Measurements from ENCODE around the gene GMPR2. TPM values are rescaled to one million over a fixed set of nuclear protein-coding genes. Genes with fewer than 3 reads are reported as not detected.

GMPR2 gene
- total RNA-seq (2022; extraction: Qiagen RNA extraction) = 55.1 to 62.8 TPM (median 56.6 TPM) in 5 replicates

GRCh38 chr14:24232645-24233537 is at the start of gene GMPR2:
Gene GMPR2 (plus strand): TSS chr14:24232929. CDS start chr14:24233254, 325 bp downstream.

GRCh38 chr14:24188251-24189058 is 44.3 kb upstream of the GMPR2 start, which contains the start of gene IPO4:
Gene IPO4 (minus strand): TSS chr14:24188816. CDS start chr14:24188787, 29 bp downstream.

GRCh38 chr14:24195186-24196070 is 37.3 kb upstream of the GMPR2 start, which contains the start of gene TM9SF1:
Gene TM9SF1 (minus strand): TSS chr14:24195441. CDS start chr14:24195019, 422 bp downstream.

GRCh38 chr14:24212924-24213865 is 19.5 kb upstream of the GMPR2 start, which contains the start of gene CHMP4A:
Gene CHMP4A (minus strand): TSS chr14:24213488. CDS start chr14:24213439, 49 bp downstream.

GRCh38 chr14:24215495-24216344 is 17.0 kb upstream of the GMPR2 start, which contains the start of gene MDP1:
Gene MDP1 (minus strand): TSS chr14:24216066. CDS start chr14:24215955, 111 bp downstream.

GRCh38 chr14:24232121-24232644 is 546 bp upstream of the GMPR2 start, which contains the start of gene NEDD8:
Gene NEDD8 (minus strand): TSS chr14:24232367. CDS start chr14:24232267, 100 bp downstream.

GRCh38 chr14:24262821-24263733 is 30.3 kb downstream of the GMPR2 start, which contains the start of gene TGM1:
Gene TGM1 (minus strand): TSS chr14:24263177. CDS start chr14:24262352, 825 bp downstream.

GRCh38 chr14:24271134-24271833 is 38.6 kb downstream of the GMPR2 start, which contains the start of gene RABGGTA:
Gene RABGGTA (minus strand): TSS chr14:24271597. CDS start chr14:24271115, 482 bp downstream.

Other genes with a start within 250 kb of the GMPR2 start
- gene DHRS4L2, start 244.0 kb upstream of the GMPR2 start, total RNA-seq (2022; extraction: Qiagen RNA extraction) = 21.2 to 33.3 TPM (median 30.4 TPM) in 5 replicates
- 0.40 to 0.58 TPM (median 0.50 TPM) in 5 replicates for gene CARMIL3, start 180.9 kb upstream of the GMPR2 start, total RNA-seq (2022; extraction: Qiagen RNA extraction)
- gene CPNE6, start 161.4 kb upstream of the GMPR2 start, total RNA-seq (2022; extraction: Qiagen RNA extraction) = 0.05 TPM in 1 of 5 replicates, not detected in the others
- gene PCK2, start 138.6 kb upstream of the GMPR2 start, total RNA-seq (2022; extraction: Qiagen RNA extraction) = 15.8 to 22.3 TPM (median 20.7 TPM) in 5 replicates
- 19.4 to 24.7 TPM (median 20.5 TPM) in 5 replicates for gene DCAF11, start 118.2 kb upstream of the GMPR2 start, total RNA-seq (2022; extraction: Qiagen RNA extraction)
- gene NRL, start 118.0 kb upstream of the GMPR2 start, total RNA-seq (2022; extraction: Qiagen RNA extraction) = 0.60 to 1.1 TPM (median 0.97 TPM) in 5 replicates
- 0.07 to 0.15 TPM in 2 of 5 replicates, not detected in the others for gene FITM1, start 102.3 kb upstream of the GMPR2 start, total RNA-seq (2022; extraction: Qiagen RNA extraction)
- gene PSME1, start 96.7 kb upstream of the GMPR2 start, total RNA-seq (2022; extraction: Qiagen RNA extraction) = 161 to 192 TPM (median 170 TPM) in 5 replicates
- gene EMC9, start 91.3 kb upstream of the GMPR2 start, total RNA-seq (2022; extraction: Qiagen RNA extraction) = 49.0 to 66.1 TPM (median 64.4 TPM) in 5 replicates
- gene PSME2, start 86.3 kb upstream of the GMPR2 start, total RNA-seq (2022; extraction: Qiagen RNA extraction) = 158 to 201 TPM (median 173 TPM) in 5 replicates
- gene RNF31, start 85.4 kb upstream of the GMPR2 start, total RNA-seq (2022; extraction: Qiagen RNA extraction) = 19.4 to 37.6 TPM (median 29.7 TPM) in 5 replicates
- gene IRF9, start 71.7 kb upstream of the GMPR2 start, total RNA-seq (2022; extraction: Qiagen RNA extraction) = 17.6 to 21.5 TPM (median 19.7 TPM) in 5 replicates
- gene REC8, start 60.8 kb upstream of the GMPR2 start, total RNA-seq (2022; extraction: Qiagen RNA extraction) = 2.6 to 8.3 TPM (median 4.8 TPM) in 5 replicates
- gene IPO4, start 44.1 kb upstream of the GMPR2 start, total RNA-seq (2022; extraction: Qiagen RNA extraction) = 78.9 to 89.8 TPM (median 88.2 TPM) in 5 replicates
- gene TM9SF1, start 37.5 kb upstream of the GMPR2 start, total RNA-seq (2022; extraction: Qiagen RNA extraction) = 62.6 to 70.9 TPM (median 69.7 TPM) in 5 replicates
- gene TSSK4, start 27.2 kb upstream of the GMPR2 start, total RNA-seq (2022; extraction: Qiagen RNA extraction) = not detected in 5 replicates
- 75.4 to 107 TPM (median 77.3 TPM) in 5 replicates for gene CHMP4A, start 19.4 kb upstream of the GMPR2 start, total RNA-seq (2022; extraction: Qiagen RNA extraction)
- 30.3 to 32.5 TPM (median 31.5 TPM) in 5 replicates for gene MDP1, start 16.9 kb upstream of the GMPR2 start, total RNA-seq (2022; extraction: Qiagen RNA extraction)
- 441 to 466 TPM (median 453 TPM) in 5 replicates for gene NEDD8, start 562 bp upstream of the GMPR2 start, total RNA-seq (2022; extraction: Qiagen RNA extraction)
- gene TINF2, start 9.7 kb downstream of the GMPR2 start, total RNA-seq (2022; extraction: Qiagen RNA extraction) = 34.5 to 39.1 TPM (median 37.5 TPM) in 5 replicates
- 0.65 to 1.3 TPM (median 1.1 TPM) in 5 replicates for gene TGM1, start 30.2 kb downstream of the GMPR2 start, total RNA-seq (2022; extraction: Qiagen RNA extraction)
- 14.9 to 18.6 TPM (median 18.0 TPM) in 5 replicates for gene RABGGTA, start 38.7 kb downstream of the GMPR2 start, total RNA-seq (2022; extraction: Qiagen RNA extraction)
- 11.3 to 14.7 TPM (median 12.9 TPM) in 5 replicates for gene DHRS1, start 66.9 kb downstream of the GMPR2 start, total RNA-seq (2022; extraction: Qiagen RNA extraction)
- gene NOP9, start 66.9 kb downstream of the GMPR2 start, total RNA-seq (2022; extraction: Qiagen RNA extraction) = 14.5 to 19.5 TPM (median 17.5 TPM) in 5 replicates
- gene CIDEB, start 75.0 kb downstream of the GMPR2 start, total RNA-seq (2022; extraction: Qiagen RNA extraction) = 0.18 to 0.66 TPM (median 0.20 TPM) in 5 replicates
- 2.2 to 6.0 TPM (median 5.7 TPM) in 5 replicates for gene LTB4R2, start 77.2 kb downstream of the GMPR2 start, total RNA-seq (2022; extraction: Qiagen RNA extraction)
- 3.7 to 7.0 TPM (median 6.4 TPM) in 5 replicates for gene LTB4R, start 78.6 kb downstream of the GMPR2 start, total RNA-seq (2022; extraction: Qiagen RNA extraction)
- not detected in 5 replicates for gene ADCY4, start 102.1 kb downstream of the GMPR2 start, total RNA-seq (2022; extraction: Qiagen RNA extraction)
- gene RIPK3, start 107.1 kb downstream of the GMPR2 start, total RNA-seq (2022; extraction: Qiagen RNA extraction) = not detected in 5 replicates
- gene NFATC4, start 135.3 kb downstream of the GMPR2 start, total RNA-seq (2022; extraction: Qiagen RNA extraction) = 0.10 to 0.41 TPM (median 0.23 TPM) in 5 replicates
- gene NYNRIN, start 166.1 kb downstream of the GMPR2 start, total RNA-seq (2022; extraction: Qiagen RNA extraction) = 0.15 to 0.25 TPM (median 0.21 TPM) in 5 replicates
- 0.81 to 1.5 TPM (median 1.4 TPM) in 5 replicates for gene CBLN3, start 196.7 kb downstream of the GMPR2 start, total RNA-seq (2022; extraction: Qiagen RNA extraction)
- gene KHNYN, start 197.0 kb downstream of the GMPR2 start, total RNA-seq (2022; extraction: Qiagen RNA extraction) = 23.0 to 32.2 TPM (median 27.1 TPM) in 5 replicates
- 42.4 to 55.2 TPM (median 51.6 TPM) in 5 replicates for gene SDR39U1, start 209.8 kb downstream of the GMPR2 start, total RNA-seq (2022; extraction: Qiagen RNA extraction)

All from A549 treated with CORT108297 at 1 μM for 4 hours (cell line).